ENCODE data around the gene LEKR1.

Gene LEKR1

DNA sequence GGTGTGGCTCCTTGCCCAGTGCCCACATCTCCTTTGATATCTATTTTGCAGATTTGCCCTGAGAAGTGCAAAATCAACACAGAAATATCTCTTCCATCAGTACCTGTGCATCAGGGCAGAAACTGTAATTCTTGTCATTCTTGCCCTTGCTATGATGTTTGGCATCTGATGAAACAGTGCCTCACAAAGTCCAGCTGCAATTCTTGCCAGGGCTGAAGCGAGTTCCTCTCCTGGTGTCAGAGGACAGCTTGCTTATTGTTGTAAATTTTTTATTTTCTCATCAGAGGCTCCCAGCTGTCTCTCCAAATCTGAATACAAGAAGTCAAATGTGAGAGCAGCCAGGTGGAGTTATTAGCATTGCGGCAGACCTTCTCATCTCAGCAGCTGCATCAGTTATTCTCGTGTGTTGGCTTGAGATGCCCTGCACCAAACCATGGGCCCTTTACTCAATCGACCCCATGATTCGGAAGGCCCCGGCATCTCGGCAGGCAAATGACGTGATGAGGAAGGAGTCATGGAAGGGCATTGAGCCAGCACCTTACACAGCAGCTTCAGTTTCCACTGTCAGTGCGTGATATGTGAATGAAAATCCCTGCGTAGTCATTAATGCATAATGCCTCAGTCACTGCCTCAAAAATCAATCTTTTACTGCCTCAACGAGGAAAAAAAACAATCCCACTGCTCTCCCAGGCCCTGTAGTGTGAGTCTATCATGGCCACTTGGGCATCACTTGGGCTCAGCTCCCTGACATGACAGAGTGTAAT lies 240.4 kb downstream of the LEKR1 start:
- peaks cover 8% of the 10 kb centered on the region; the same call in 1 of the 2 replicates for H3K4me1 ChIP-seq (ENCODE audit: control insufficient read depth, insufficient read depth, low read length)
- H3K27ac ChIP-seq (ENCODE audit: low read length) = no peak overlapping the region
- no peaks in the 10 kb centered on the region for H3K9me3 ChIP-seq (ENCODE audit: control insufficient read depth, insufficient read depth, low read length)
- DNase-seq (ENCODE audit: low read depth, low spot score) = no peak
- H3K27me3 ChIP-seq (ENCODE audit: control insufficient read depth, insufficient read depth, low read length) = no peaks in the 10 kb centered on the region; the same call in 1 of the 2 replicates
- WGBS (ENCODE audit: insufficient coverage, insufficient read length) = no CpG with 5 or more reads among the region's 11 CpGs
- H3K4me3 ChIP-seq (ENCODE audit: low read length) = no peak overlapping the region
- no peaks in the 10 kb centered on the region for H3K36me3 ChIP-seq (ENCODE audit: control insufficient read depth, insufficient read depth, low read length)

DNA sequence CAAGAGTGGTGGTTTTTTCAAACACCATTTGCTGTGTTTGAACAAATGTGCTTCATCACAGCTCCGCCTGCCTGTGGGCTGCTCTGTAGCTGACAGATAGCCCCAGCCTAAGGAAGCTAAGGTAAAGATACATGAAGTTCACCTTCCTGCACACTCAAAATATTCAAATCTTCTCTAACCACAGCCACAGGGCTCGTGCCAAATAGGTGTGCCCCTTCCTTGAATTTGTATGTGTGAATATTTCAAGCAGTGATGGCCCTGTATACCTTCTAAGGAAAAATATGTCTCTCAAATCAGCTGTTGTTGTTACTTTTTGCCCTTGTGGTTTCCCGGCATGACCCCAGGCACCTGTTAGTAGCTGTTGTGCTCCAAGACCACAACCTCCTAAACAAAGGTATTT lies 241.0 kb downstream of the LEKR1 start:
- Histone ChIP-seq H3K27me3 (ENCODE audit: control insufficient read depth, insufficient read depth, low read length) (no peaks in the 10 kb centered on the region; the same call in 1 of the 2 replicates), H3K4me3 (ENCODE audit: low read length) (no peak overlapping the region), H3K4me1 (ENCODE audit: control insufficient read depth, insufficient read depth, low read length) (peaks cover 8% of the 10 kb centered on the region; the same call in 1 of the 2 replicates), H3K27ac (ENCODE audit: low read length) (no peak overlapping the region), H3K9me3 (ENCODE audit: control insufficient read depth, insufficient read depth, low read length) (no peaks in the 10 kb centered on the region), H3K36me3 (ENCODE audit: control insufficient read depth, insufficient read depth, low read length) (no peaks in the 10 kb centered on the region)
- WGBS (ENCODE audit: insufficient coverage, insufficient read length) = no CpG with 5 or more reads among the region's 3 CpGs
- no peak for DNase-seq (ENCODE audit: low read depth, low spot score)

DNA sequence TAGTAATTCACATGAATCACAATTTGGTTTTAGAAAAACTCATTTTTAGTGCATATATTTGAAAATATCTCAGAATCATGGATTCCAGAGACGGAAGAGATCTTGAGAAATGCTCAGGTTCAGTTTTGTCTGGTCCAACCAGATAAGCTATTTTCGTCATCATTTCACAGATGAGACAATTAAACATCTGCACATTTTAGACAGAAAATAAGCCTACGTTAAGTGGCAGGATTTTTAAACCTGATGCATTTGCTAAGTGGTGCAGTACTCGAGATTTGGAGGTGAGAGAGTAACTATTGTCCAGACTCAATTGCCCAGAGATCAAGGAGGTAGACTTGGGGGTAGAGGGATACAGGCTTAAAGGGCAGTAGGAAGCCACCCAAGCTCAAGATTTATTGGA lies 243.3 kb downstream of the LEKR1 start:
- Histone ChIP-seq H3K36me3 (ENCODE audit: control insufficient read depth, insufficient read depth, low read length) (no peaks in the 10 kb centered on the region), H3K27me3 (ENCODE audit: control insufficient read depth, insufficient read depth, low read length) (no peaks in the 10 kb centered on the region; the same call in 1 of the 2 replicates), H3K9me3 (ENCODE audit: control insufficient read depth, insufficient read depth, low read length) (no peaks in the 10 kb centered on the region), H3K27ac (ENCODE audit: low read length) (no peak overlapping the region), H3K4me3 (ENCODE audit: low read length) (no peak overlapping the region), H3K4me1 (ENCODE audit: control insufficient read depth, insufficient read depth, low read length) (peaks cover 7% of the 10 kb centered on the region; the same call in 1 of the 2 replicates)
- no peak for DNase-seq (ENCODE audit: low read depth, low spot score)
- WGBS (ENCODE audit: insufficient coverage, insufficient read length) = no CpG with 5 or more reads among the region's 4 CpGs

DNA sequence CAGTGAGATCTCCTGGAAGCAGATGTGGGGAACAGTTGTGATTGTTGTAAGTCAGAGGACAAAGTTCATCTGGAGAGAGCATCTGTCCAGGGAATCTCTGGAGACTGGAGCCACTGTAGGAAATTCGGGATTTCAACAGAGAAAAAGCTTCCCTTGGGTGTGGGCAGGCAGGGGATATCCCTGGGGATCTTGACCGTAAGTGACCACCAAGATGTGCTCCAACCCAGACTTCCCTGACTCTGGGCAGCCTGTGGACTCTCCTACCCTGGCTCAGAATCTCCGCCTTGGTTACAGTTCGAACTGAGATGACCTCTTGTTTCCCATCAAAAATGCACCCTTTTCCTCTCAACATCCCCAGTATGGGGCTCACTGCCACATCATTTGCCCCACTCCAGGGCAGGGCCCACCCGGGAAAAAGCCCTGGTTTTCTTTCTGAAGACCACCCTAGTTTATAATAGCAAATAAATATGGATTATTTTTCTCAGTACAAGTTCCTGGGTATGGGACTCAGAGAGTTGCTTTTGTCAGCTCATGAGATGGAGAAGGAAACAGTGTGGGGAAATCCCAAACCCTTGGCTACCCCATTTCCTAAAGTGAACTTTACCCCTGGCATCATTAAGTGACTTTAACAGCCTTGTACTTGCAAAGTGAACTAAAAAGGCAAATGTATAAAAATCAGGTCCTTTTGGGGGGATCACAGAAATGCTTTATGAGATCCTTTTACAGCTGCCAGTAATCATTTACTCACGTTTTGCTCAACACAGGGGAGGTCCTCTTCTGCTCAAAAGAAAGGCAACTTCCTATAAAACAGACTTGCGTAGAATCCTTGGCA lies 243.9 kb downstream of the LEKR1 start:
- Histone ChIP-seq H3K4me1 (ENCODE audit: control insufficient read depth, insufficient read depth, low read length) (peaks cover 5% of the 10 kb centered on the region; the same call in 1 of the 2 replicates), H3K9me3 (ENCODE audit: control insufficient read depth, insufficient read depth, low read length) (no peaks in the 10 kb centered on the region), H3K27ac (ENCODE audit: low read length) (no peak overlapping the region), H3K4me3 (ENCODE audit: low read length) (no peak overlapping the region), H3K27me3 (ENCODE audit: control insufficient read depth, insufficient read depth, low read length) (no peaks in the 10 kb centered on the region), H3K36me3 (ENCODE audit: control insufficient read depth, insufficient read depth, low read length) (no peaks in the 10 kb centered on the region)
- DNase-seq (ENCODE audit: low read depth, low spot score) = no peak
- WGBS (ENCODE audit: insufficient coverage, insufficient read length) = no CpG with 5 or more reads among the region's 7 CpGs

DNA sequence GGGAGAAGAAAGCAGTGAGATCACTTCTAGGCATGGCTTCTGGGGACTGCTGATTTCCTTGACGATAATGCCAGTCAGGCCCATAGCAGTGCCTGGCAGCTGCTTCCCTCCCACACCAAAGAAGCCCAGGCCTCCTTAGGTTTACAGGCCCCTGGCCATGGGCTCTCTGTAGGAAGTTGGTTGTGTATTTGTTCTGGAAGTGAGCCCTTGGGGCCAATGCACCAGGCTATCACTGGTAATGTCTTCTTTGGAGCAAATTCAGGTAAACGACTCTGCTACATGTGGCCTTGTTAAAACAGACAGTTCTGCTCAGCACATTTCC lies 244.5 kb downstream of the LEKR1 start:
- no CpG with 5 or more reads among the region's 2 CpGs for WGBS (ENCODE audit: insufficient coverage, insufficient read length)
- H3K27me3 ChIP-seq (ENCODE audit: control insufficient read depth, insufficient read depth, low read length) = no peaks in the 10 kb centered on the region
- peaks cover under 1% of the 10 kb centered on the region; the same call in 1 of the 2 replicates for H3K4me1 ChIP-seq (ENCODE audit: control insufficient read depth, insufficient read depth, low read length)
- no peak overlapping the region for H3K4me3 ChIP-seq (ENCODE audit: low read length)
- H3K9me3 ChIP-seq (ENCODE audit: control insufficient read depth, insufficient read depth, low read length) = no peaks in the 10 kb centered on the region
- no peak overlapping the region for H3K27ac ChIP-seq (ENCODE audit: low read length)
- H3K36me3 ChIP-seq (ENCODE audit: control insufficient read depth, insufficient read depth, low read length) = no peaks in the 10 kb centered on the region
- no peak for DNase-seq (ENCODE audit: low read depth, low spot score)

DNA sequence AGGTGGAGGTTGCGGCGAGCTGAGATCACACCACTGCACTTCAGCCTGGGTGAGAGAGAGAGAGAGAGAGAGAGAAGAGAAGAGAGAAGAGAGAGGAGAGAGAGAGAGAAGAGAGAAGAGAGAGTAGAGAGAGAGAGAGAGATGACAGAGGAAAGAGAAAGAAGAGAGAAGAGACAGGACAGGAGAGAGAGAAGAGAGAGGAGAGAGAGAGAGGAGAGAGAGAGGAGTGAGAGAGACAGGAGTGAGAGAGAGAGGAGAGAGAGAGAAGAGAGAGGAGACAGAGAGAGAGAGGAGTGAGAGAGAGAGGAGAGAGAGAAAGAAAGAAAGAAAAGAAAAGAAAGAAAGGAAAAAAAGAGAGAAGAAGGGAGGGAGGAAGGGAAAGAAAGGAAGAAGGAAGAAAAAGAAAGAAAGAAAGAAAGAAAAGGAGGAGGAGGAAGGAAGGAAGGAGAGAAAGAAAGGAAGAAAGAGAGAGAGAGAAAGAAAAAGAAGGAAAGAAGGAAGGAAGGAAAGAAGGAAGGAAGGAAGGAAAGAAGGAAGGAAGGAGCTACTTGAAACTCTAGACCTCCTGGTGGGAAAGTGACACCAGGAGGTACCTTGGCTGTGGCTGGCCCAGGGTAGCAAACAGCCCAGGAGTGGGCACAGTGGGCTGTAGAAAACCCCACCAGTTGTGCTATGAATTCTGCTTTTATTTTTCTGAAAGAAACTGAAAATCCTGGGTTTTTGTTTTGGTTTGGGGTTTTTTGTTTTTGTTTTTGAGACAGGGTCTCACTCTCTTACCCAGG lies 245.8 kb downstream of the LEKR1 start:
- Histone ChIP-seq H3K27ac (ENCODE audit: low read length) (no peak overlapping the region), H3K36me3 (ENCODE audit: control insufficient read depth, insufficient read depth, low read length) (no peaks in the 10 kb centered on the region), H3K27me3 (ENCODE audit: control insufficient read depth, insufficient read depth, low read length) (no peaks in the 10 kb centered on the region), H3K4me3 (ENCODE audit: low read length) (no peak overlapping the region), H3K9me3 (ENCODE audit: control insufficient read depth, insufficient read depth, low read length) (no peaks in the 10 kb centered on the region), H3K4me1 (ENCODE audit: control insufficient read depth, insufficient read depth, low read length) (0 out of 2 replicates have a peak, but pooled peaks cover 2% of the 10 kb centered on the region)
- DNase-seq (ENCODE audit: low read depth, low spot score) = no peak
- no CpG with 5 or more reads among the region's 2 CpGs for WGBS (ENCODE audit: insufficient coverage, insufficient read length)

DNA sequence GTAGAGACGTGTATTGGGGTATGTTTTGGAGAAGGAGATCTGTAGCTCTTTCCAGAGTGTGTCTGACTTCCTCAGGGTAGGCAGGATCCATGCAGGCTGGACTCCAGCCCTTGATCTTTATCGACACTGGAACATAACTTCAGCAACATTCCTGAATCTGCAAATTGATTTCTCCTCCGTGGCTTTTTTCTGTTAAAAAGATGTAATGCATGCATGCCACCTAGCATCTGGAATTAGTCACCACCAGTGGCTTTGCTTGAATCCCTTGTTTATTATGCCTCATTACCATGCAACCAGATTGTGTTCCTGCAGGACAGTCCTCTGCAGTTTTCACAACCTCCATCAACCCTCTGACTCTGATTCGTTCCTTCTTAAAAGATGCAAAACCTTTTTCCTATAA lies 247.7 kb downstream of the LEKR1 start:
- no peak overlapping the region for H3K4me3 ChIP-seq (ENCODE audit: low read length)
- no peaks in the 10 kb centered on the region for H3K36me3 ChIP-seq (ENCODE audit: control insufficient read depth, insufficient read depth, low read length)
- no peak for DNase-seq (ENCODE audit: low read depth, low spot score)
- no peaks in the 10 kb centered on the region for H3K27me3 ChIP-seq (ENCODE audit: control insufficient read depth, insufficient read depth, low read length)
- no peaks in the 10 kb centered on the region for H3K9me3 ChIP-seq (ENCODE audit: control insufficient read depth, insufficient read depth, low read length)
- peaks cover 2% of the 10 kb centered on the region; the same call in 1 of the 2 replicates for H3K4me1 ChIP-seq (ENCODE audit: control insufficient read depth, insufficient read depth, low read length)
- 100% methylated on average over 1 of the region's 4 CpGs for WGBS (ENCODE audit: insufficient coverage, insufficient read length)
- H3K27ac ChIP-seq (ENCODE audit: low read length) = no peak overlapping the region

DNA sequence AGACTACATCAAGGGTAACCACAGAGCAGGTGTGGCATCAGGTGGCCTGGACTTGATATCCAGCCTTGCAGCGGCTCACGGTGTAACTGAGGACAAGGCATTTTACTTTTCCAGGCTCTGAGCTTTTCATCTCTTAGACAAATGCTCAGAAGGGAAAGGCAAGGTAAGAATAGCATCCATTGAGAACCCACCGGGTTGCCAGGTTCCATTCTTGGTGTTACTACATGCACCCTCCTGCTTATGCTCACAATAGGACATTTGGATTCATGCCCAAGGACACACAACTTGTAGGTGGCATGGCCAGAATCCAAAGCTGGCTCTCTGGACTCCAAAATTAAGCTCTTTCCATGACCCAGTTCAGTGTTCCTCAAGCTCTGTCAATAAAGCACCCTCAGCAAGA lies 248.3 kb downstream of the LEKR1 start:
- H3K36me3 ChIP-seq (ENCODE audit: control insufficient read depth, insufficient read depth, low read length) = no peaks in the 10 kb centered on the region
- WGBS (ENCODE audit: insufficient coverage, insufficient read length) = no CpG with 5 or more reads among the region's 3 CpGs
- H3K9me3 ChIP-seq (ENCODE audit: control insufficient read depth, insufficient read depth, low read length) = no peaks in the 10 kb centered on the region
- no peak overlapping the region for H3K4me3 ChIP-seq (ENCODE audit: low read length)
- H3K4me1 ChIP-seq (ENCODE audit: control insufficient read depth, insufficient read depth, low read length) = peaks cover 2% of the 10 kb centered on the region; the same call in 1 of the 2 replicates
- no peak overlapping the region for H3K27ac ChIP-seq (ENCODE audit: low read length)
- DNase-seq (ENCODE audit: low read depth, low spot score) = no peak
- no peaks in the 10 kb centered on the region for H3K27me3 ChIP-seq (ENCODE audit: control insufficient read depth, insufficient read depth, low read length)

DNA sequence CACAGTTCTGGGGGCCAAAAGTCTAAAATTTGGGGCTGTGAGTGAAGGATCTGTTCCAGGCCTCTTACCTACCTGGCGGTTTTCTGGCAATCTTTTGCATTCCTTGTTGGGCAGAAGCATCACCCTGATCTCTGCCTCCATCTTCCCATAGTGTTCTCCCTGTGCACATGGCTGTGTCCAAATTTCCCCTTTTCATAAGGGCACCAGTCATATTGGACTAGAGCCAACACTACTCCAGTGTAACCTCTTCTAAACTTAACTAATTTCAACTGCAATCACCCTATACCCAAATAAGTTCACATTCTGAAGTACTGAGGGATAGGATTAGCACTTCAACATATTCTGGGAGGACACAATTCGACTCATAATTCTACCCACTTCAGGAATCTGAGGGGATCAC lies 248.8 kb downstream of the LEKR1 start:
- no CpG with 5 or more reads among the region's 2 CpGs for WGBS (ENCODE audit: insufficient coverage, insufficient read length)
- no peak for DNase-seq (ENCODE audit: low read depth, low spot score)
- Histone ChIP-seq H3K9me3 (ENCODE audit: control insufficient read depth, insufficient read depth, low read length) (no peaks in the 10 kb centered on the region), H3K4me1 (ENCODE audit: control insufficient read depth, insufficient read depth, low read length) (peaks cover 2% of the 10 kb centered on the region; the same call in 1 of the 2 replicates), H3K27ac (ENCODE audit: low read length) (no peak overlapping the region), H3K36me3 (ENCODE audit: control insufficient read depth, insufficient read depth, low read length) (no peaks in the 10 kb centered on the region), H3K27me3 (ENCODE audit: control insufficient read depth, insufficient read depth, low read length) (no peaks in the 10 kb centered on the region), H3K4me3 (ENCODE audit: low read length) (no peak overlapping the region)

All from iPS DF 6.9 (cell line).